ENCODE results near the gene RTL9.

The RTL9 gene

GRCh38 chrX:110341189-110342035 lies 17.2 kb upstream of the RTL9 start:
- DNase-seq (ENCODE audit: low read depth in 3 of 3, low spot score in 1 of 3), result no peak

GRCh38 chrX:110346681-110347080 lies 12.0 kb upstream of the RTL9 start:
- DNase-seq (ENCODE audit: low read depth in 3 of 3, low spot score in 1 of 3), result no peak

DNA sequence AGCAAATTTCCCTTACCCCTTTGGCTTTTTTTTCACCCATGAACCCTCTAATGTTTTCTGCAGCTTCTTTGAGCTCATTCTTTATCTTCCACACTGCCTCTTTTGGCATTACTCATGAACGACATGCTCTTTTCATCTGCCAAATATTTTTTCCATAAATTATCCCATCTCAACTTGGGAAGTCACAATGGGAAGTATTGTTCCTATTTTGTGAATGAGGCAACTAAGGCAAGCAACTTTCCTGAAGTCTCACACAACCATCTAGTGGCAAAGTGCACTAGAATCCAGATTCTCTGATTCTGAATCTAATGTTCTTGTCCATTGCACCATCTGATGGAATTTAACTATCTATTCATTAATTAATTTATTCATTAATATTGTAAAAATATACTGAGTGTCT lies 625 bp downstream of the RTL9 start:
- no peak for DNase-seq (ENCODE audit: low read depth in 3 of 3, low spot score in 1 of 3)

GRCh38 chrX:110363244-110363643 lies 4.6 kb downstream of the RTL9 start:
- DNase-seq (ENCODE audit: low read depth in 3 of 3, low spot score in 1 of 3), result no peak

- DNase-seq (ENCODE audit: low read depth in 3 of 3, low spot score in 1 of 3), result no peak
Measured at GRCh38 chrX:110373310-110373709, 14.7 kb downstream of the RTL9 start.

GRCh38 chrX:110374559-110374958 lies 15.9 kb downstream of the RTL9 start:
- DNase-seq (ENCODE audit: low read depth in 3 of 3, low spot score in 1 of 3), result no peak

- DNase-seq (ENCODE audit: low read depth in 3 of 3, low spot score in 1 of 3), result no peak
Measured at GRCh38 chrX:110381216-110381615, 22.6 kb downstream of the RTL9 start.

GRCh38 chrX:110383414-110383813 lies 24.8 kb downstream of the RTL9 start:
- no peak for DNase-seq (ENCODE audit: low read depth in 3 of 3, low spot score in 1 of 3)

DNA sequence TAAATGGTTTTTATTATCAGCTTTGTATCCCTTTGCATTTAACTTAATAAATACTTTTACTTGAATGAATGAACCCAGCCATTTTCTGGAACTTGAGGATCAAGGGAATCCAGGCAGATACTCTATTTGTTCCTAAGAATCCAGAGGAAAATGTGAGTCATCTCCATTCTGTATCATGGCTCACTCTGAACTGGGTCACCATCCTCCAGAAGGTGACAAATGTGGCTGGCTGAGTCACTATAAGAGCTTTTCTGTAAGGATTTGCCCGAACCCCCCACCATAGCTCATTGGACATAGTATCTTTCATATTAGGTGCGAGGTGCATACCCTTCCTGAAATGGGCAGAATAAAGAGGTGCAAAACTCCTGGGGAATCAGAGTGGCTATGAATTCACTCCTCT lies 25.8 kb downstream of the RTL9 start:
- no peak for DNase-seq (ENCODE audit: low read depth in 3 of 3, low spot score in 1 of 3)

- no peak for DNase-seq (ENCODE audit: low read depth in 3 of 3, low spot score in 1 of 3)
Measured at GRCh38 chrX:110389570-110389969, 30.9 kb downstream of the RTL9 start.

GRCh38 chrX:110391086-110391485 lies 32.4 kb downstream of the RTL9 start:
- DNase-seq (ENCODE audit: low read depth in 3 of 3, low spot score in 1 of 3), result no peak

DNA sequence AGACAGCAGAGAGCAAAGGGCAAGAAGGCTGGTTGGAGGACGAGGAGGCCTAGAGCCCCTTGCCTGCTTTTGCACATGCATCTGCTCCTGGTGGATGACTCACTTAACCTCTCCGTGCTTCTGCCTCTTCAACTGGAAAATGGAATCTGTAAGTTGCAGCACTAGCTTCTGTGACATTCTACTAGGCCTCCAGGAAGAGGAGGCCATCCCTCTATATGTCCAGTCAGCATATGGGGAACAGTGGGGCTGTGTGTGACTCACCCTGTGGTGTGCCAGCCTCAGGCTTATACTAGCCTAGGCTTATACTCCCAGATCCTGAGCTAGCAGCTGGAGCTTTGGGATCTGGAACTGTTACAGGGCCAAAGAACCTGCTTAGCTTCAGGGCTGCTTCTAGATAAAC lies 36.0 kb downstream of the RTL9 start:
- DNase-seq (ENCODE audit: low read depth in 3 of 3, low spot score in 1 of 3), result no peak

- DNase-seq (ENCODE audit: low read depth in 3 of 3, low spot score in 1 of 3), result no peak
Measured at GRCh38 chrX:110395877-110396276, 37.2 kb downstream of the RTL9 start.

GRCh38 chrX:110396735-110397134 lies 38.1 kb downstream of the RTL9 start:
- DNase-seq (ENCODE audit: low read depth in 3 of 3, low spot score in 1 of 3), result no peak

DNA sequence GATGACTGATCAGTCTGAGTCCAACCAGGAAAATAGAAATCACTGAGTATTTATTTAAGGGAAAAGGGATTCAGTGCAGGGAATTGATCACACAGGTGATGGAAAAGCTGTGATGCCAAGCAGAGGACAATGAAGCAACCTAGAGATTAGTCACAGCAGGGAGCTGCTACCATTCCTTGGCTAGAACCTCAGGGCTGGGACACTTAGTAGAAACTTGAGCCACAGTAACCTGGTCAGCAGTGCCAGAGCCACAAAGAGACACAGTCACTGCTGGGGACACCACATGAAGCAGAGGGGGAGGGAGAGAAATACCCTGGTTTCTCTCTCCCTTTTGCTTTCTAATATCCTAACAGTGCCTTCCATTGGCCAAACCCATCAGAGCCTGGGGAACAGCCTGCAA lies 38.7 kb downstream of the RTL9 start:
- no peak for DNase-seq (ENCODE audit: low read depth in 3 of 3, low spot score in 1 of 3)

DNA sequence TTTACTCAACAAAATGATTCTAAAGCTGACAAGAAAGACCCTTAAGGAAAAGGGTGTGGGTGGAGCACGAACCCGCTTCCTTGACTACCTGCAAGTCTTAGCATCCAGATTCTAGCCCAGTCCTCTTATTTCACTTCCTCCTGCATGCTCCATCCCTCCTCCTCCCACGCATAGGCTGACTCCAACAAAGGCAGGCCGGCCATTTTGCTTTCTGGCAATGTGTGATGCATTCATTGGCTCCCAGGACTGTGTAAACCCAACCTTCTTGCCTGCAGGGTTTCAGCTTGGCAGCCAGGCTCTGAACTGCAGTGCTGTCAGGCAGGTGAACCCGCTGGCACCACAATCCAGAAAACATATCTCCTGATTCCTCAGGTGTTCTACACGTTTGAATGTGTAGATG lies 39.3 kb downstream of the RTL9 start:
- DNase-seq (ENCODE audit: low read depth in 3 of 3, low spot score in 1 of 3), result no peak

- no peak for DNase-seq (ENCODE audit: low read depth in 3 of 3, low spot score in 1 of 3)
Measured at GRCh38 chrX:110399497-110399896, 40.8 kb downstream of the RTL9 start.

- DNase-seq (ENCODE audit: low read depth in 3 of 3, low spot score in 1 of 3), result no peak
Measured at GRCh38 chrX:110399966-110400365, 41.3 kb downstream of the RTL9 start.

DNA sequence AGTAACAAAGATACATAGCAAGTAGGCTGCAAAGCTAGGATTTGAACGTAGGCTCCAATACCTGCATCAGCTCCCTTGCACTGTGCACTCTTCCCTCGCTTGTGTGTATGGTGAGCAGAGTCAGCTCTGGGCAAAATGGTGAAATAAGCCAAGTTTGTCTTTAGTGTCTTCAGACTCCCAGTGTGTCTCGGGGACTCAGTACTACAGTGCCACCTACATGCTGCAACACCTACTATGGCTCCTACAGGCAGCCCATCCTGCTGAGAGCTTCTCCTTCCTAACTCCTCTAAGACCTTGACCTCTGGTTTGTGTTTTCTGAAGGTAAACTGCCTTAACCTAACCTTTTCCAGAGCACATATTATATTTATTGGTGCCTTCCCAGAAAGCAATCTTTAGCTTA lies 42.5 kb downstream of the RTL9 start:
- no peak for DNase-seq (ENCODE audit: low read depth in 3 of 3, low spot score in 1 of 3)

DNA sequence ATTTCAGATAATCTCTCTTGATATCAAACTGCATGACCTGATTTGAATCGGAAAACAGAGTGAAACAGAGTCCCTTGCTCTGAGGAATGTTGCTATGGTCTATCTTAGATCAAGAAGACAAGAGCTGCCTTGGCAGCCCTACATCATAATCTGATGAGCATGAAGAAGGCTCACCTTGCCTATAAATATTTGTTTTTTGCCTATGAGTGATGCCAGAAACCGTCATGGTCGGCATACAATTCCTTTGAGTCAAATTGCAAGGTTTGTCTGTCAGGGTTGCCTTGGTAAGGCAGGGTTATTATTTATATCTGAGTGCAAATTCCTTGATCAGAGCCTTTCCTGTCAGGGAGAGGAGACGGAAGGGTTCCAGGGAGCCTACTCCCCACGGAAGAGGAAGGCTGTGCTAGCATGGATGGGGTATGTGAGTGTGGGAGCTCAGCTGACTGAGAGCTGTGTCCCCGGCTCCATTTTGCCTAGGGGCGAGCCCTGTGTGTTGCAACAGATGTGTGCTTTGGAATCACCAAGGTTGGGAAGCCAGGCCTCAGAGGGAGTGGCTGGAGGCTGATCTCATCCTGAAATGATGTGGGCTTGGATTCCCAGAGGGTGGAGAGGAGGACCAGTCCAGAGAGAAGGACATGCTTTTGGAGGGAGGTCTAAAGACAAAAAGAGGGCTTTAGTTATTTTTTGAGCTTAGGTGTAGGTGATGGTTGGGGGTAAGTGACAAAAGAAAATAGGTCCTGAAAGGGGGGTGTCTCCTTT lies 43.6 kb downstream of the RTL9 start:
- no peak for DNase-seq (ENCODE audit: low read depth in 3 of 3, low spot score in 1 of 3)

DNA sequence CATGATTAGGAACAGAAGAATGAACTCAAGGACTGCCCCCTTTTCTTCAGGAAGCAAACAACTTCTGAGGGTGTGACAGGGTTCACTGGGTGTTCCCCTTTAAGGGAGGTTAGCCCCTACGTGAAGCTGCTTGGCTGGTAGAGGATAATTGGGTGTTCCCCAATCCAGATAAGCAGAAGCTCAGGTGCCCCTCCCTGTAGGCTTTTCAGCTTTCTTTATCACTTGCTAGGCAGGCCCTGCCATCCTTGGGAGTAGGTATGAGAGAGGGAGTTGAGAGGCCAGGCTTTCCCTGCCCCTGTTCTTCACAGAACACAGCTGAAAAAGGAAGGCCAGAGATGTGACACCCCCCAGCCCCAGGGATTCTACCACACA lies 44.2 kb downstream of the RTL9 start:
- no peak for DNase-seq (ENCODE audit: low read depth in 3 of 3, low spot score in 1 of 3)

GRCh38 chrX:110403441-110404238 lies 45.0 kb downstream of the RTL9 start:
- no peak for DNase-seq (ENCODE audit: low read depth in 3 of 3, low spot score in 1 of 3)

Measured in stimulated activated CD4-positive, alpha-beta T cell treated with anti-CD3 and anti-CD28 coated beads, TNF-alpha, amount 100 ng/mL, for 1 hour (primary cell).